IMR-90 (cell line): ENCODE measurements around the gene HOXB6. TPM values are rescaled to one million over a fixed set of nuclear protein-coding genes. Genes with fewer than 3 reads are reported as not detected.

Source experiments
- ATAC-seq: fragments of 200-7000 bp; cut with Tn5 transposase; 2 replicates; pipeline ENCODE4 v1.9.1; 2020; ENCODE audit warnings: low read depth, mild to moderate bottlenecking, moderate library complexity
- BruUV-seq: library from RNA; stranded (reverse); fragments of 400-500 nt; replicated peaks from 2 replicates; lab custom pipeline; 2021; lab: Mats Ljungman, UMichigan
- CTCF ChIA-PET: fragments of 300-600 bp; formaldehyde crosslinking; extraction: SDS; loops from one replicate; lab custom pipeline; 2021; ENCODE audit warnings: antibody characterized with exemption; lab: Yijun Ruan, JAX
- POLR2A ChIA-PET: fragments of 300-600 bp; sonication (Branson Sonifier 250); formaldehyde crosslinking; loops from one replicate; lab custom pipeline; 2022; ENCODE audit warnings: antibody characterized with exemption; ENCODE audit not compliant: unreplicated experiment; lab: Charles Lee
- DNase-seq: peaks from one replicate; pipeline ENCODE4 v3.0.0; 2013
- H2AFZ ChIP-seq: replicated peaks from 2 replicates; pipeline ENCODE3; 2013; ENCODE audit warnings: low read length, mild to moderate bottlenecking; ENCODE audit not compliant: poor library complexity
- H2AK5ac ChIP-seq: 2 replicates; pipeline ENCODE4 v1.6.1; 2013; ENCODE audit warnings: low read depth, low read length, inconsistent platforms
- H2AK9ac ChIP-seq: replicated peaks from 2 replicates; pipeline ENCODE3; 2013; ENCODE audit warnings: mild to moderate bottlenecking, low read depth, low read length, moderate library complexity; ENCODE audit not compliant: poor library complexity
- H2BK120ac ChIP-seq: 2 replicates; pipeline ENCODE4 v1.6.1; 2013; ENCODE audit warnings: low read depth, low read length, inconsistent platforms
- H2BK15ac ChIP-seq: 3 replicates; pipeline ENCODE4 v1.6.1; 2013; ENCODE audit warnings: low read depth, low read length, inconsistent platforms
- H2BK20ac ChIP-seq: 2 replicates; pipeline ENCODE4 v1.6.1; 2013; ENCODE audit warnings: low read depth, mild to moderate bottlenecking, inconsistent platforms, low read length, moderate library complexity
- H2BK5ac ChIP-seq: 2 replicates; pipeline ENCODE4 v1.6.1; 2013; ENCODE audit warnings: mild to moderate bottlenecking, low read depth, low read length, inconsistent platforms; ENCODE audit not compliant: poor library complexity, severe bottlenecking
- H3K14ac ChIP-seq: replicated peaks from 2 replicates; pipeline ENCODE4 v1.6.1; 2013; ENCODE audit warnings: low read depth, low read length, inconsistent platforms
- H3K18ac ChIP-seq: 2 replicates; pipeline ENCODE4 v1.6.1; 2013; ENCODE audit warnings: low read depth, low read length, control low read depth
- H3K23ac ChIP-seq: 2 replicates; pipeline ENCODE4 v1.6.1; 2013; ENCODE audit warnings: low read depth, low read length, inconsistent platforms
- H3K27ac ChIP-seq: 2 replicates; pipeline ENCODE4 v1.5.1; 2013; ENCODE audit warnings: mild to moderate bottlenecking, control low read depth, low read length; ENCODE audit not compliant: insufficient read depth
- H3K27me3 ChIP-seq: 2 replicates; pipeline ENCODE4 v1.6.1; 2013; ENCODE audit warnings: low read length; ENCODE audit not compliant: control insufficient read depth, insufficient read depth
- H3K36me3 ChIP-seq: 2 replicates; pipeline ENCODE4 v1.6.1; 2013; ENCODE audit warnings: low read length, mixed read lengths; ENCODE audit not compliant: control insufficient read depth, insufficient read depth
- H3K4ac ChIP-seq: 2 replicates; pipeline ENCODE4 v1.6.1; 2013; ENCODE audit warnings: low read depth, low read length, inconsistent platforms
- H3K4me1 ChIP-seq: 2 replicates; pipeline ENCODE4 v1.6.1; 2013; ENCODE audit warnings: low read length, mixed read lengths; ENCODE audit not compliant: control insufficient read depth, insufficient read depth
- H3K4me2 ChIP-seq: 2 replicates; pipeline ENCODE4 v1.6.1; 2013; ENCODE audit warnings: low read depth, mild to moderate bottlenecking, control low read depth, low read length, moderate library complexity
- H3K4me3 ChIP-seq: 2 replicates; pipeline ENCODE4 v1.5.1; 2013; ENCODE audit warnings: low read depth, mild to moderate bottlenecking, control low read depth, low read length, moderate library complexity; ENCODE audit not compliant: insufficient read depth
- H3K56ac ChIP-seq: 2 replicates; pipeline ENCODE4 v1.6.1; 2013; ENCODE audit warnings: low read length, inconsistent platforms; ENCODE audit not compliant: insufficient read depth; ENCODE audit errors: extremely low read depth
- H3K79me1 ChIP-seq, 2 experiments: 2 replicates each; pipeline ENCODE4 v1.6.1; 2013; ENCODE audit warnings: low read length in 2 of 2, inconsistent platforms in 1 of 2, low read depth in 1 of 2
- H3K9ac ChIP-seq: 2 replicates; pipeline ENCODE4 v1.6.1; 2013; ENCODE audit warnings: low read depth, low read length, control low read depth
- H3K9me1 ChIP-seq: 2 replicates; pipeline ENCODE4 v1.6.1; 2013; ENCODE audit warnings: low read length, inconsistent platforms; ENCODE audit not compliant: insufficient read depth
- H3K9me3 ChIP-seq: 2 replicates; pipeline ENCODE4 v1.6.1; 2013; ENCODE audit warnings: low read length; ENCODE audit not compliant: control insufficient read depth, insufficient read depth
- H4K20me1 ChIP-seq: 2 replicates; pipeline ENCODE4 v1.6.1; 2013; ENCODE audit warnings: low read length, inconsistent platforms; ENCODE audit not compliant: insufficient read depth
- H4K5ac ChIP-seq: 2 replicates; pipeline ENCODE4 v1.6.1; 2013; ENCODE audit warnings: mild to moderate bottlenecking, low read depth, low read length, control low read depth
- H4K8ac ChIP-seq, 2 experiments: 2 replicates each; pipeline ENCODE4 v1.6.1; 2013; ENCODE audit warnings: low read depth in 2 of 2, low read length in 2 of 2, control low read depth in 1 of 2, inconsistent platforms in 1 of 2
- H4K91ac ChIP-seq: 2 replicates; pipeline ENCODE4 v1.6.1; 2013; ENCODE audit warnings: low read depth, low read length, inconsistent platforms; ENCODE audit not compliant: insufficient read depth
- BHLHE40 ChIP-seq: fragments of 150-350 bp; IDR thresholded peaks from 2 replicates; pipeline ENCODE4 v1.6.1; 2016; ENCODE audit warnings: mild to moderate bottlenecking, low read depth, low read length
- CHD1 ChIP-seq: IDR thresholded peaks from 2 replicates; pipeline ENCODE4 v1.6.1; 2012; ENCODE audit warnings: low read depth, low read length, improper control_type of control experiment
- CTCF ChIP-seq: conservative IDR thresholded peaks from 2 replicates; pipeline ENCODE4 v1.5.1; 2012; ENCODE audit warnings: mild to moderate bottlenecking, low read depth, low read length, improper control_type of control experiment
- FOS ChIP-seq: fragments of 150-350 bp; IDR thresholded peaks from 2 replicates; pipeline ENCODE4 v1.6.1; 2016; ENCODE audit warnings: low read depth, low read length
- WGBS, 2 experiments: methylation state at CpG; one replicate each; pipeline versions ENCODE4 v1.1.5 to v1.1.7; 2013; ENCODE audit warnings: missing lambda C conversion rate in 2 of 2; ENCODE audit not compliant: insufficient read length in 1 of 2; ENCODE audit errors: extremely low coverage in 2 of 2; 5-methylcytosine and 5-hydroxymethylcytosine counted together
- dilution Hi-C: fragments of 300-500 bp; cut with HindIII; formaldehyde crosslinking; loops from one replicate; pipeline ENCODE4 v1.14.3; 2018; ENCODE audit warnings: low sequenced_read_pairs; ENCODE audit not compliant: unreplicated experiment
- in situ Hi-C: fragments of 300-500 bp; cut with MboI; formaldehyde crosslinking; loops from 3 replicates; pipeline ENCODE4 v1.14.3; 2019; ENCODE audit warnings: low sequenced_read_pairs, inconsistent platforms, mixed read lengths
- intact Hi-C: fragments of 100-400 bp; cut with micrococcal nuclease; formaldehyde crosslinking; loops from 2 replicates; pipeline ENCODE4 v1.10.0; 2022
- polyA plus RNA-seq, 3 experiments: library from polyadenylated mRNA; depleted of rRNA; stranded (reverse); fragments of >200 nt; gene quantifications; 2 replicates each; pipeline ENCODE4 v1.2.3, GENCODE V29; 2012; ENCODE audit warnings: low replicate concordance in 1 of 3
- total RNA-seq: library from RNA; depleted of rRNA; stranded (reverse); fragments of >200 nt; gene quantifications from 2 replicates; pipeline ENCODE4 v1.2.3, GENCODE V29; 2012

Gene HOXB6
- total and polyA plus RNA-seq, 2 of the 4 experiments (the other 2 are of a cell fraction): 11.1 to 42.2 TPM

- Histone ChIP-seq H4K91ac (no peak overlapping the region), H3K4me1 (no peaks in the 10 kb centered on the region), H4K20me1 (no peaks in the 10 kb centered on the region; the same call in 1 of the 2 replicates), H3K18ac (no peak overlapping the region), H3K56ac (no peak overlapping the region), H3K36me3 (no peaks in the 10 kb centered on the region), H3K27ac (no peak overlapping the region), H3K4me2 (no peak overlapping the region), H4K5ac (no peak overlapping the region), H2BK15ac (no peak overlapping the region), H2AK5ac (no peak overlapping the region), H2BK120ac (no peak overlapping the region), H3K27me3 (peaks cover 99% of the 10 kb centered on the region), H3K4ac (no peak overlapping the region), H3K4me3 (no peak overlapping the region), H3K23ac (no peak overlapping the region; the same call in 1 of the 2 replicates), H2AK9ac (no peak overlapping the region), H3K9me3 (peaks cover 30% of the 10 kb centered on the region), H3K79me1 (no peaks in the 10 kb centered on the region), H3K9me1 (no peaks in the 10 kb centered on the region), H2AFZ (peak overlapping the region; percentile 63), H2BK5ac (no peak overlapping the region), H2BK20ac (no peak overlapping the region), H3K9ac (no peak overlapping the region), H3K14ac (no peak overlapping the region), H4K8ac (no peak overlapping the region)
- ATAC-seq (peak; percentile 82), DNase-seq (peak; percentile 48)
- POLR2A ChIA-PET: no interaction called here
- no peak for TF ChIP-seq BHLHE40
- no peak for TF ChIP-seq FOS
- peak; percentile 54 for TF ChIP-seq CTCF
- TF ChIP-seq CHD1: no peak
- intact Hi-C loops: no loop called here
- in situ Hi-C loops: no loop called here
- CTCF ChIA-PET: interaction anchor here (0.7 to 1.4 kb wide), 4 partner anchors 9 to 45 kb away, joined by 3 to 4 read pairs (median 4); no protein-coding TSS in a partner anchor
- dilution Hi-C loops: no loop called here
- BruUV-seq: no TSS peak
- WGBS, 2 experiments: 2% methylated on average over 11 of the region's 39 CpGs; no CpG with 5 or more reads in 1 of the 2 experiments
Observed at GRCh38 chr17:48636177-48637018, 31.6 kb upstream of the HOXB6 start.
